Activated T-cell treated with anti-CD3 and anti-CD28 coated beads, Interleukin-2, amount 50 U/mL, for 48 hours (primary cell): ENCODE results near the gene CNPY1.
"Not testable (repeated sequence)": the region's sequence is repeated elsewhere in the genome, so short reads cannot be mapped to it uniquely, and the experiment has no call there.

Source experiments
- DNase-seq, 2 experiments: peaks; one replicate each; pipeline ENCODE4 v3.0.0-alpha.2; 2020

CNPY1 gene

DNA sequence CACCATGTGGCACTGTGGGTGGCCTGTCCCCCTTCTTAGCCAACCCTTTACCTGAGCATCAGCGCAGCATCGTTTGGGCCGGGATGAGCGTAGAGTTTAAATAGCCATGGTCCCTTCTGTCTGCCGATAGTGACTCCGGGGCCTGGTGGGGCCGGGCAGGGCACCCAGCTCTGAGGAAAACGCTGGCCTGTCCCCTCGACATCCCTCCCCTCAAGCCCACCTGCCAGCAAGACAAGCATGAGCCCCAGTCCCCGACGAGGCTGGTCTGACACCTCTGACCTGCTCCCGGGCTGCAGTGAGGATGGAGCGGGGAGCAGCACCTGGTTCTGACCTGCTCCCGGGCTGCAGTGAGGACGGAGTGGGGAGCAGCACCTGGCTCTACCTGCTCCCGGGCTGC lies 31.1 kb upstream of the CNPY1 start:
- no peak for DNase-seq

DNA sequence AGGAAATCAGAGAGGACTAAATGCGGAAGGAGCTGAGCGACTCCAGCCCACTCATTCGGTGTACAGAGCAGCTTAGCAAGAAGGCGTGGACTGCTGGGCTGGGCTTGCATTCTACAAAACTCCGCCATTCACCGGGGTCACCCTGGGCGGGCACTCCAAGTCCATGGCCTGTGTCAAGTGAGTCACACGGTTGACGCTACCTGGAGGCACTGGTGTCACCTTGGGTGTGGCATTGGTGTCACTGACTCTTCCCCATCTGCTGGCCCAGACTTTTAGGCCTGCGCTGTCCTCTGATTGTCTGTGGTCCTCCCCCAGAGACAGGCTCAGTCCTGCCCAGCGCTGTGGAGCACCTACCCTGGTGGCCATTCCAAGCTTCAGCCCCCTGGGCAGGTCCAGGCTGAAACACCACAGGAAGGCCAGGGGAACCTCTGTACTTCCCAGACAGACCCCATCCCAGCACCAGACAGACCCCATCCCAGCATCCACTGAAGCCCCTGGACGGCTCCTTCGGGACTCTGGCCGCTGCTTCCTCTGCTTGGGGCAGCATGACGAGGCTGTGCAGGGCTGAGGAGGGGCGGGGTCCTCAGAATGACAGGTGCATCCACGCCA lies 30.6 kb upstream of the CNPY1 start:
- DNase-seq = no peak

DNA sequence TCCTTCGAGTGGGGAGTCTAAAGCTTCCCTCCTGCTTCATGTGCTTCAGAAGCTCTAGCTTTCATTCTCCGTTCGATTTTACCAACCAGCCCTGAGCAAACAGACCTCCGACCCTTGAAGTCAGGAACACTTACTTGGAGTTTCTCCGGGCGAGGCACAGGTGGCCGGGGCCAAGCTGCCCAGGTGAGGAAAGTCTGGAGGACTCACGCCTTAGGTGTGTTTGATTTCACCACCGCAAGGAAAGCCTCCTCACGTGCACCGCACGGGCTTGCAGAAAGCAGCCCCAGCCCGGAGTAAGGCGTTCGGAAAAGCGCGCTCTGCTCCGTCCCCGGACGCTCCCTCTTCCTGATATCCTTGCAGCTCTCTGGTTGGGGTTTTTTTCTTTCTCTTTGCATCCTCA lies 30.1 kb upstream of the CNPY1 start:
- no peak for DNase-seq

DNA sequence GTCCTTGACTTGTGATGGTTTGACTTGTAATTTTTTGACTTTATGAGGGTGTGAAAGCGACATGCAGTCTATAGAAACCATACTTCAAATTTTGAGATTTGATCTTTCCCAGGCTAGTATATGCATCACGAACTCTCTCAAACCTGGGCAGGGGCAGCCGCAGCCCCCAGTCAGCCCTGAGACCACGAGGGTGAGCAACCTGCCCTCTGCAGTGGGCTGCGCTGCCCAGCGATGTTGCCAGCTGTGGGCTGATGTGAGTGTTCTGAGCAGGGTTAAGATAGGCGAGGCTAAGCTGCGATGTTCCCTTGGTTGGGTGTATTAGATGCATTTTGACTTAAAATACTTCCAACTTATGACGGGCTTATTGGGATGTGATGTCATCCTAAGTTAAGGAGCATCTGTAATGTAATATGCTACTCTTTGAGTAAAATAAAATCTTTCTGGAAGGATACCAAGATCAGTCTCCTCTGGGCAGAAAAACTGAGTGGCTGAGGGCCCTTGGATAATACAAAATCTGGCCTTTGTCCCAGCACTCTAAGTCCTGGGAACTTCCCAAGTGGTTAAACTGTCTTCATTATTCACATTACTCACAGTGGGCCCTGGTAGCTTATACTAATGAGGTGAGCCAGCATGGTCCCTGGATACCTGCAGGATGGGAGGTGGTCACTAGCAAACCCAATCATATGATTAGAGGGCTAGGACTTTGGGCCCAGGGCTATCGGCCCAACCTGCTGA lies 28.4 kb upstream of the CNPY1 start:
- no peak for DNase-seq

DNA sequence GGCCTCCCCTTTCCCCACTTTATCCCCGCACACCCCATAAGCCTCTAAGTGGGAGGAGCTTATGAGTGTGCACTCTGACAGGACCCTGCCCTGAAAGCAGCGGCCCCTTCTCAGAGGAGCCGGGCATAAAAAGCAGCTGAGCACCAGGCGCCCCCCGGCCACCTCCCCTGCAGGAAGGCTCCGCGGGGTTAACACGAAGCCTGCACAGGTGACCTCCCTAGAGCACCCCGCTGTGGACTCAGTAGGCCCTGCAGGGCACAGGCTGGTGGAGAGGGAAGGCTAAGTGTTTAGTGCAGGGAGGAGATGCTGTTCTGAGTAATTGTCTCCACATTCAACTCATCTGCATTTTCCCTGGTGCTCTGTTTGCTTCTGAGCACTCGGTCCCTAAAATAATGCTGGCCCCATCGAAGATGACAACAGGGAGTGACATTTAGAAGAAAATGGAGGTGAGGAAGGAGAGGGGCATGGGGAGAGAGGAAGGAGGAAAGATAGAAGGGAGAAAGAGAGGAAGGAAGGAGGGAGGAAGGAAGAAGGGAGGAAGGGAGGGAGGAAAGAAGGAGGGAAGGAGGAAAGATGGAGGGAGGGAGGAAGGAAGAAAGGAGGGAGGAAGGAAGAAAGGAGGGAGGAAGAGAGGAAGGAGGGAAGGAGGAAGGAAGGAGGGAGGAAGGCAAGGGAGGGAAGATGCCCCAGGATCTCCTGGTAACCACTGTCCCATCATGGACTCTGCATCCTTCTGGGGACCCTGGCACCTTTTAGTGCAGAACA lies 25.4 kb upstream of the CNPY1 start:
- no peak for DNase-seq

DNA sequence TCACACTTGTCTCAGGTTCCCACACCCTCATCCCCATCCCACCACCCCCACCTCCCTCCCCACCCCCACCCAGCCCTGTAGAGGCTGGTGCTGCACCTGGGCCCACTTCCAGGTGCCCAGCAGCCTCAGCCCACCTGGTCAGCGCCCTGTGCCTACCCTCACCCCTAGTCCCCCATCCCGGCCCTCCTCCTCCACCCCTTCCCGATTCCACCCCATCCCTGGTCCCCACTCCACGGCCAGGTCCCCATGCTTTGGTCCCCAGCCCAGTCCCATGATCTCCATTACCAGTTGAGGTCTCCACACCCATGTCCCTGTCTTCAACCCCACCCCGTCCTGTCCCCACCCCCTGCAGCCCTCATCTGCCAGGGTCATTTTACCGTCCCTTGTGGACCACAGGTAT lies 24.6 kb upstream of the CNPY1 start:
- no peak for DNase-seq

DNA sequence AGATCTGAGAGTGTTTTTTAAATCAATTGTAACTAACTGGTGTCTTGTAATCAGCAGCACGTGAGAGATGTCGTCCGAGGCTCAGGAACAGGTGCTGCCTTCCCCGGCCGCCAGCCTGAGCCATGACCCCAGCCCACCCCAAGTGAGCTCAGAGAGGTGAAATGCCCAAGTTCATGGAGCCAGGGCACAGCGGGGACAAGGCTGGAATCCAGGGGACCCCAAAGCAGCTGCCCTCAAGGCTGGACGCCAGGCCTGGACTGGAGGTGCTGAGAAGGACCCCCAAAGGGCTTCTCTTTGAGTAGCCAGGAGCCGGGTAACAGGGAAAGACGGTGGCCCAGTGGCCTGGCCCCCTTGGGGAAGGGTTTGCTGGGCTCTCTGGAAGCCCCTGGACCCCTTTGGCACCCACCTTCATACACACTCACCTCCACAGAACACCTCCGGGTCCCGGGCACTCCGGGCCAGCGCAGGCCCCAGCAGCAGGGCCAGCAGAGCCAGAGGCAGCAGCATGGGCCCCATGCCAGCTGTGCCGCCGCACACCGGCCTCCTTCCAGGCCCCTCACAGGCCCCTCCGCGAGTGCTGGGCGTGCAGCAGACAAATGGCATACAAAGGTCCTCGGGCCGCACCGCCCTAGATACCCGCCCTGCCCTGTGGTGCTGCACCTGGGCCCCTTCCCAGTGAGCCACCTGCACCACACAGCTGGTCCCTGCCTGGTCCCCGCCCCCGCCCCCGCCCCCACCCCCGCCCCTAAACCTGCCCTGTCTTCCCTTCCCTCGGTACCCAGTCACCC lies 24.0 kb upstream of the CNPY1 start:
- no peak for DNase-seq

DNA sequence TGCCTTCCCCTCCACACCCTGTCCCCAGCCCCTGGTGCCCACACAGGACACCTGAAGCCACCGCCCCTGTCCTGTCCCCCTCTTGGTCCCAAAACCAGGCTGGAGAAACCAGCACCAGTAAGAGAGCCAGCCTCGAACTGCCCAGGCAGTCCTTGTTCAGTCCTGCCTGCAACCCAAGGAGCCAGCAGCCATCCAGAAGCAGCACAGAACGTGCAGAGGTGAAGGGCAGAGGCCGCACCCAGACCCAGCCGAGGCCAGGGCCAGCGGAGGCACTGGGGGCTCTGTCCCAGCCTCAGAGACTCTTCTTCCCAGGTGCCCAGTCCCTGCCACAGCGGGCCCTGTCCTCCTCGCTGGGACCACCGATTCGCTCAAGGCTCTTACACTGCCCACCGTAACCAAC lies 23.3 kb upstream of the CNPY1 start:
- DNase-seq = no peak

DNA sequence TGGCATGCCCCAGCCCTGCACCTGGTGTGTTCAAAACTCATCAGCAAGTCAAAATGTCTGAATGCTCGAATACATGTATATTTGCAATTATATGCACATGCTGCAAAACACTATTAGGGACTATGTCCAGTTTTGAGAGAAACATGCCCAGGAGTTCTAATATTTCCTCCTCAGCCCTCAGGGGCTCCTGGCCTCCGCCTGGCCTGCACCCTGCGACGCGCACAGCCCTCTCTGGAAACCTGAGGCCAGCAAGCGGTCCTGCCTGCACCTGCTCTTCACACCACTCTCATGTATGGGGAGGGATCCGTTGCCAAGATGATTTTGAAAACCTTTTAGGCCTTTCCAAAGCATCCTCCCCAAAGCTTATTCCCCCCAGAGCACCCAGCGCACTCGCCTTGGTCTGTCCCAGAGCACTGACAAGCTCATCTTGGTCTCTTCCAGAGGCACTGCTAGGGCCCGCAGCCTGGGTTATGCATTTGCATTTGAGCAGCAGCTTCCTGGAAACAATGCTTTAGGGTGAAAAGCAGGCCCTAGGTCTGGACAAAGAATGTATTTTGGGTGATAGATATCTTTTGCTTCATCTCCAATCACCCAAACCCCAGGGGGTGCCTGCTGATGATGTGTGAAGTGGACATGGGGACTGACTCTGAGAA lies 22.6 kb upstream of the CNPY1 start:
- no peak for DNase-seq

DNA sequence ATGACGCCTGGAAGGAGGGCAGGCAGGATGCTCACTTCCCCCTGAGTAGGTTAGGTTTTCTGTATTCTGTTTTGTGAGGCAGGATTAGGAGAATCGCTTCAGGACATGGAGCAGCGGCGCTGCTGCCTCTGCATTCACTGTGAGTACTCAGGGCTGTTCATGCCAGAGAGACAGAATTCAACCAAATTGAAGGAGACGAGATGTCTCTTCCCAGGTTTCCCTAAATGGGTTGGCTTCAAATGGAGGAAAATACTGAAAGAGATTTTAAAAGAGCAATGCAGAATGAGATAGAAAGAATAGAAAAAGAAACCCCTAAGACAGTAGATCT lies 21.9 kb upstream of the CNPY1 start:
- no peak for DNase-seq

DNA sequence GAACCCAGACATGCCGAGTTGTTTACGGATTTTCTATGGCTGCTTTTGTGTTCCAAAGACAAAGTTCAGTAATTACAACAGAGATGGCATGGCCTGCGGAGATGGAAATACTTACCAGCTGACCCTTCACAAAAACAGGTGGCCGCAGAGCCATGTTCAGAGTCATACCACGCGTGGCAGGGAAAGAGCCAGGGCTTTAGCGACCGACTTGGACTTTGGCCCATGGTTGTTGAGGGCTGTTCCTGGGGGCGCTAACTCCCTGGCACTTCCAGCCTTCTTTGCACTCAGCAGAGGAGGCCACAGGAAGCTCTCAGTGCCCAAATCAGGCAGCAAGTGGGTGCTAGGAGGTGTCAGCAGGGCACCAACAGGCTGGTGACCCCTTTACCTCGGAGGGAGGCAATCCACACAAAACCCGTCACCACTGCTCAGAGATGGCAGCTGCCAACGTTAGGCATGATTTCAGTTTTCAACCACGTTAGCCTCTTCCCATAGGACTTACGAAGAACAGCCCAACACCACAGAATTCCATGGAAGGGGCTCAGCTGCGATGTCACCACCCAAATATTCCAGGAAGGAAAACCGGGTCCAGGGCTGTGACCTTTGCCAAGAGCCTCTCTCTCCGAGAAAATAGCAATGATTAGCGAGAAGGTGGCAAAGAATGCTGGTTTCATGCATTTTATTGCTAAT lies 21.4 kb upstream of the CNPY1 start:
- DNase-seq = no peak

DNA sequence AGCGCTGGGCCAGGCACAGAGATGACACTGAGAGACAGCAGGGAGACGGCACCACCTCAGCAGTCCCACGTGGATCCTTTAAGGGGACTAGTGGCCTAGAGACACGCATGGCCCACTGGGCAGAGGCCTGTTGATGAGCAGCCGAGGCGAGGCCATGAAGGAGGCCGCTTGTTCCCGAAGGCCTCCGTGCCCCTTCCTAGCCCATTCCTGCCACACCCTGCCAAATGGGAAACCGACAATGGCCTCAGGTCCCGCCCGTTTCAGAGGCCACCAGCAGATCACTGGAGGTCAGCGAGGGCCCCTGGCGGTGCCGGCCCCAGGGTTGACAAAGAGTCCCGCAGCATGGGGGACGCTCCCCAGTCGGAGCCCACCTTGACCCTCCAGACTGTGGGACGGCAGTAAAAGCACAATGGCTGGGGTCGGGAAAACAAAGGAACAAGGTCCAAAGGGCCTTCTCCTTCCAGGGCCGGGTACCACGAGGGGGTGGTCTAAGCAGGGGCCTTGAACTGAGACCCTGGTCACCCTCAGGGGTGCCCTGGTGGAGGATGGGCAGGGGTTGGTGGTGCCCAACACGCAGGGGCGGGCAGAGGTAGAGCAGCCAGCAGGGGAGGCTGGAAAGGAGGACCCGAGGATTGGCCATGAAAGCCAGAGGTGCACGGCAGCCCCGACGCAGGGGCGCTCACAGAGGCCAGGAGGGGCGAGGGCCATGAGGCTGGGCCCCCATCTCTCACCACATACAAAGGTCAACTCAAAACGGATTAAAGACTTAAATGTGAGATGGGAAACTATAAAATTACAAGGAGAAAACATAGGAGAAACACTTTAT lies 19.9 kb upstream of the CNPY1 start:
- no peak for DNase-seq

DNA sequence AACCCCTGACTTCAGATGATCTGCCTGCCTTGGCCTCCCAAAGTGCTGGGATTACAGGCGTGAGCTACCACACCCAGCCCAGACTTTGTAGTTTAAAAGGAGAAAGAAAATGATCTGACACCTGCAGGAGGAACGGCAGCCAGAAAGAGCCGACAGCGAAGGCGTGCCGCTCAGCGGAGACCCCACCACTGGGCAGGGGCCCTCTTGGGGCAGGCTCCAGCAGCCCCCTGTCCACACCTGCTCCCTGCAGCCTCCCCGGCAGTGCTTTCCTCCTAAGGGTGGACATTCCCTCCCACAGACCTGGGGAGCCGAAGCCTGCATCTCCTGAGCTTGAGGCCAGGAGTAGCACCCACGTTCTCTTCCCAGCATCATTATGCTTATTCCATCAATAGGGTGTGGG lies 19.2 kb upstream of the CNPY1 start:
- DNase-seq = no peak

DNA sequence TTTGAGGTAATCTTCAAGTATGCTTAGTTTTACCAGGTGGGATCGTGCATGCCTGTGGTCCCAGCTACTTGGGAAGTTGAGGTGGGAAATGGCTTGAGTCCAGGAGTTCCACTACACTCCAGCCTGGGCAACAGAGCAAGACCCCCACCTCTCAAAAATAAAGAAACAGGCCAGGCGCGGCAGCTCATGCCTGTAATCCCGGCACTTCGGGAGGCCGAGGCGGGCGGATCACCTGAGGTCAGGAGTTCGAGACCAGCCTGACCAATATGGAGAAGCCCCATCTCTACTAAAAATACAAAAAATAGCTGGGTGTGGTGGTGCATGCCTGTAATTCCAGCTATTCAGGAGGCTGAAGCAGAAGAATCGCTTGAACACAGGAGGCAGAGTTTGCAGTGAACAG lies 16.6 kb upstream of the CNPY1 start:
- not testable (repeated sequence) for DNase-seq

DNA sequence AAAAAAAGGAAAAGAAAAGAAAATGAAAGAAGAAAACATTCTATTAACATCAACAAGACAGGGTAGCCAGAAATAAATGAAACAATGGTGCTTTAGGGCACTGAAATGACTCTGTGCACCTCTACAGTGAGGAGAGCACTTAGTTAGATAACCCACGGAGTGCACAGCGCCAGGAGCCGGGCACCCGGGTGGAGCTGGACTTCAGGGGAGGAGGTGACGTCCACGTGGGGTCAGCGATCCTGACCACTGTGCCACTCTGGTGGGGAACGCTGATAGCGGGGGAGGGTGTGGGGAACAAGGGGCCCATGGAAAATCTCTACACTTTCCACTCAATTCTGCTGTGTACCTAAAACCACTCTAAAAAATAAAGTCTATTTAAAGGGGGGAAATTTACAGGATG lies 15.7 kb upstream of the CNPY1 start:
- DNase-seq = no peak

DNA sequence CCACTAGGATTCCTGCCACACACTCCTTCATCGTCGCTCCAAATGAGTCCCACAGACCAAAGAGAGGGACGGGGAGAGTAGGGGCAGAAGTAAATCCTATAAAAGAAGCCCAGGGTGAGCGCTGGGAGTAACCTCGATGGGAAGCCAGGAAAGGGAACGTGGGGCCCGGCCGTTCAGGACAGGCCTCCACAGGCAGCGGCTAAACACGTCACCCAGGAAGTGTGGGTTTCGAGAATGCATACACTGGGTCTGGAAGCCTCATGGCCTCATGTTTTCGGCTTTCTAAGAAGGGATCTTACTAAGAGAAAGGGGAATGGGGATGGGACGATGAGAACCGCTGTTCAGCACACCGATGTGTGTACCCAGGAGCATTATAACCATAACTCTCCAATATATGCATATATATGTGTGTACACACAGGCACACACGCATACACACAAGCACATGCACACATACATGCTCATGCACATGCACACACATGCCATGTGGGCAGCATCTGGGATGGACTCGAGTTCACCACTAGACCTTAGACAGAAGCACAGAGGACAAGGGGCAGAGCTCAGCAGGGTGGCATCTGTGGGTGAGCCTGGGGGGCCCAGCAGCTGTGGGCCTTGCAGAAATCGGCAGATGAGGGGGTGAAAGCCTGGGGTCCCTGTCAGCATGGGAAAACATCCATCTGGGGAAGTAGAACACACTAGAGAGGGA lies 14.8 kb upstream of the CNPY1 start:
- DNase-seq = no peak

DNA sequence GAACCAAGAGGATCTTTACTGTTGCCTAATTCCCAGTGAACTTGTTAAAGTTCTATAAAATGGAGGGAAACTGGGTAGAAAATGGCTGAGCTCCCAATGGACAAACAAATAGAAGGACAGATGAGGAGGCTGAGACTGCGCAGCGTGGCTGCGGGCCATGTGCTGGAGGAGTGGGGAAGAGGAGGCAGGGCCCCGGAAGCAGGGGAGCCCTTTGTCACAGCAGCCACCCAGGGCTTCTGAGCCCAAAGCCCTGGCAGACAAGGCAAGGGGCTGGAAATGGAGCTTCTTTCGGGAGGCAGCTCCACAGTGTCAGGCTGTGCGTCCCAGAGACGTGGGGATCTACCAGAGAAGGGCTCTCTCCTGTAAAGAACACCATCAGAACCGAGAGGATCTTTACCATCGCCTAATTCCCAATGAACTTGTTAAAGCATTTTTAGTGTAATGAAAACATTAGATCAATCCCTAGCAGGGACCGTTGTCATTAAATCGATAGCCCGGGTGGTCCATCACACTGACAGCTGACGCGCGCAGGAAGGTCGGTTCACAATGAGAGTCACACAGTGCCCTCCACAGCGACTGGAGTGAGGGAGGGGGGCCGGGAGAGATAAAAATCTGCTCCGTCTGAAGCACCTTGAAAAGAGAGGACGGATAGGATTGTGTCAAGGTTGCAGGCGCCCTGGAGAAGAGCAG lies 14.0 kb upstream of the CNPY1 start:
- DNase-seq = no peak

DNA sequence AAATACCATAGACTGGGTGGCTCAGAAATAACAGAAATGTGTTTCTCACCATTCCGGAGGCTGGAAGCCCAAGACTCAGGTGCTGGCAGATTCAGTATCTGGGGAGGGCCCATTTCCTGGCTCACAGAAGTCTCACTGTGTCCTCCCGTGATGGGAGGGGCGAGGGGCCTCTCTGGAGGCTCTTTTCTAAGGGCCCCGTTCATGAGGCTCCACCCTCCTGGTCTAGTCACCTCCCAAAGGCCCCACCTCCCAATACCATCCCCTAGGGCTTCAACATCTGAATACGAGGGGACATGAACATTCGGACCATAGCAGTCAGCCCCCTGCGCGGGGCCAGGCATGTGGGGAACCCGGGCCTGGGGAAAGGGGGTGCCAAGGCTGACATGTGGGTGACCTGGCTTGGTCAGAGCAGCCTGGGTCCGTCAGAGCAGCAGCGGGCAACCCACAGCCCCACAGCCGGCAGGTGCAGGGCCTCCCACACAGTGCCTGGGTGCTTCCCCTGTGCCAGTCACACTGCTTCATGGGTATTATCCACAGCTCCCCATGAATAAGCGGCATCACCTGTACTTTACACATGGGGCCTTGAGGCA lies 13.3 kb upstream of the CNPY1 start:
- DNase-seq = no peak

DNA sequence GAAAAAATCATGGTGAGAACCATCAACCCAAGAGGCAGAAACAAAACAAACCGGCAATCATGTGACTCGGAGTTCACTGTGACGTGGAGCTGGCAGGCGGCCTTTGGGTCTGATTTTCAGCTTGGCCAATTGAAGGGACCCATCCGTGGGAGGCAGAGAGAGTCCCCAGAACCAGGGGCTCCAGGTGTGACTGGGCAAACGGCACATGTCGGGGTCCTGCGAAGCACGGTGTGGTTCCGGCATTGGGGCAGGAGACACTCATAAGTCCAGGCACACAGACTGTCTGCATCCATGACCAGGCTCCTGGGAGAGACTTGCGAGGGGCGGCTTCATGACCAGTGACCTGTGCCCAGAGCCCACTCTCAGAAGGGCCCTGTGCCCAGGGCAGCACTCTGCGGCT lies 12.6 kb upstream of the CNPY1 start:
- DNase-seq = no peak

DNA sequence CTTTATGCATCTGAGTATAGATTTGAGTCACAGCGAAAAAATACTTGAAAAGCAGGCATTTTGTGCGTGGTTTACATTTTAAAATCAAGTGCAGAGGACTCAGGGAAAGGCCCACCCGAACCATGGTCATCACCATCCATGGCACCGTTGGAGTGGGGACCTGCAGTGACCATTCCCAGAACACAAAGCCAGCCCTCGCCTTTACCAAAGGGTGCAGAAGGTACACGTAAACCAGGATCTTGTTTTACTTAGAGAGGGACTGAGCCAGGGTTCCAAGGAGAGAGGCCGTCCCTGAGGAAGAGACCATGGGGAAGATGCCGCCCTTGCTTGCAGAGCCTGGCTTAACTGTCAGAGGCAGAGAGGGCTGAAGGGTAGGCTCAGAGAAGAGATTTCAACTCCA lies 12.0 kb upstream of the CNPY1 start:
- no peak for DNase-seq
